HG02852 (cell line): ENCODE measurements around the gene DNPH1.

ENCODE experiments used
- ATAC-seq: cut with Tn5 transposase; IDR thresholded peaks from one replicate; pipeline ENCODE4 v1.9.1; 2021; ENCODE audit warnings: mild to moderate bottlenecking, moderate library complexity; ENCODE audit not compliant: unreplicated experiment

DNPH1 gene, protein sequence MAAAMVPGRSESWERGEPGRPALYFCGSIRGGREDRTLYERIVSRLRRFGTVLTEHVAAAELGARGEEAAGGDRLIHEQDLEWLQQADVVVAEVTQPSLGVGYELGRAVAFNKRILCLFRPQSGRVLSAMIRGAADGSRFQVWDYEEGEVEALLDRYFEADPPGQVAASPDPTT

DNA sequence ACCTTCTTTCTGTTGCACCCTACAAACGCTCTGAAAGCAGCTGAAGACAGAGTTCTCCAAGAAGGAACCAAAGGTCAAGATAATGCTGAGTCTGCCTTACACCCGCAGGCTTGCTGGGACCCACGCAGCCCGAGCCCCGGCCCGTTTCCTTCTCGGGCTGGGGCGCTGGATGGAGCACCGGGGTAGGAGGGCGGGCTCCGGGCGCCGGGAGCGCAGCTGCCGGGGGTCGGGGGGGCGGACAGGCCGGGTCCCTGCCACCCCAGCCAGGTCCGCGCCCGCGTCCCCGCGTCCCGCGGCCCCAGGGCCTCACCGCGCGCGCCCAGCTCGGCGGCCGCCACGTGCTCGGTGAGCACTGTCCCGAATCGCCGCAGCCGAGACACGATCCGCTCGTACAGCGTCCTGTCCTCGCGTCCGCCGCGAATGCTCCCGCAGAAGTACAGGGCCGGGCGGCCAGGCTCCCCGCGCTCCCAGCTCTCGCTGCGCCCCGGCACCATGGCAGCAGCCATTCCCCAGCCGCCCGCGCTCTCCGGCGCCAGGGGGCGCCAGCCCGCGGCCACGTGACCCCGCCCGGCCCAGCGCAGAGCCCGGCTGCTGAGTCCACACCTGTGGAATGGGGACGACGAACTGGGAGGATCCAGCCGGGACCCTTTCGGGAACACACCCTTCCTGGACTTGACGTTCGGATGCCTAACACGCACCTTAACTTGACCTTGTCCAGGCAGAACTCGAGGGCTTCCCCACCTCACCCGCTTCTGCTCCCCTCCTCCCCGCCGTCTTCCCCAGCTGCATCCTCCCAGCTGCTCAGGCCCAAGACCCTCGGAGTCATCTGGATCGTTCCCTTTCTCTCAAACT, at the start of gene DNPH1:
DNPH1 (minus strand) TSS at position 531 of the 852 bp plus-strand sequence; CDS start at position 506, 25 bp downstream.
- peak; percentile 75 for ATAC-seq

DNA sequence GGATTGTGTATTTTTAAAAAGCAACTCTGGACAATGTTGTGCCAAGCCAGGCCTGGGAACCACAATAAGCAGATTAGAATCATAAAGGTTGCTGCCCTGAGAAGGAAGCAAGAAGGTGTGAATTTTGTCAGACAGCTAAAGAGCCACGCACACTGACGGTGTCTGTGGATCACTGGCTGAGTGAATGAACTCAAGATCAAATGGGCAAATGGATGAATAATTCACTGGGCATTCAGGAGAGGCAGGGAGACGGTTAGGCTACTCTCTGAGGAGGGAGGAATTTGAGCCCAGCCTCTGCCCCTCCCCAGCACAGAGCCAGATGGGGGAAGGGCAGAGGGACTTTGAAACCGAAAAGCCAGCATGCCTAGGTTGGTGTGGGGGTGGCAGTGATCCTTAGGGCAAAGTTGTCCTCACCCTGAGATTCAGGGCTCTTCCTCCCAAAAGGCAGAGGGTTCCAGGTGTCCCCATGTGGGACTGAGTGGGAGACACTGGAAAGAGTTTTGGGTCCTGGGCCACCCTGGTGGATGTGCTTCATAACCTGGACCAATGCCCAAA, 49.3 kb upstream of the DNPH1 start:
- ATAC-seq, result no peak

DNA sequence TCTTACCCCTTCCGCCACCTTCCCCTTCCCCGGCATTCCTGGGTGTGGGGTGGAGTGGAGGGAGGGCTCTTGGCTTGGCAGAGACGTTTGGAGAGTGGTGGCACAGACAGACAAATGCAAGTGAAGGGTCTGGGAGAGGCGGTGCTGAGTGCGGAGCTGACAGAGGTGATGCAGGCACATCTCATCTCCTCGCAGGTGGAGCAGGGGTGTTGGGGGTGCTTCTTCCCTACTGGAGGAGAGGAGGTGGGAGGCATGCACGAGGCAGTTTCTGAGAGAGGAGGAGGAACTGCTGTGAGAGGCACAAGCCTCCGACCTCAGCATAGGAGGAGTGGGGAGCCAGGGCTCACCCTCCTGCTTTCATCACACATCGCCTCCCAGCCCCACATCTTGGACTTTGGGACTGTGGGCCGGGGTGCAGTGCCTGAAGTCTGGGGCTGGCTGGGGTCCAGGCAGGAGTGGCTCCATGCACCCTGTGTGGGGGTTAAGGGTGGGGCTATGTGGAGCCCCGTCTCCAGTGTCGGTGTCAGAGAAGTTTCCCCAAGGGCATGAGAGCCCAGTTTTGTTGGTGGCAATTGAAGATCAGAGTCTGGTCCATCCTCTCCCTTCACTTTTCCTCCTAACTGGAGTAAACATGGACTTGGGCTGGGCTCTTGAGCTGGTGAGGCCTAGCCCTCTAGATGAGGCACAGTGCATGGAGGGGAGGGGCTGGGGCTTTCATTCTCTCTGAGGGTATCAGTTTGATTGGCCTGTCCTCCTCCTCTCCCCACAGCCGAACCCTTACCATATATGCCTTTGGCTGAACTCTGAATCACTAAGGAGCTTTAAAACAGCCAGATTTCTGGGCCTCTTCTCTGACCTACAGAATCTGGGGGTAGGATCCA, 48.6 kb upstream of the DNPH1 start:
- no peak for ATAC-seq

DNA sequence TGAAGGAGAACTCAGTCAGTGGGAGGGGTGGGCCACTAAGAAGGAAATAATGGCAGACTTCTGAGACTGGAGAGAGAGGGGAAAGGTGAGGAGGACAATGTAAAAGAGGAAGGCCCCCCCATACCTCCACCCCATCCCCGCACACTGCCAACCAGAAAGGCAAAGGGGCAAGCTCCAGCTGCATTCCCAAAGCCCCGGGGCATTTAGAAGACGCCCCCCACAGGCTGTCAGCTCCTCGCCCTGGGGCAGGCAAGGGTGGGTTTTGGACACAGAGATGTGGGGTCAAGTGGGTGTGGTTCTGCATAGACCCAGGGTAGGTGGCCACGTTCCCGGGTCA, 48.0 kb upstream of the DNPH1 start:
- no peak for ATAC-seq

DNA sequence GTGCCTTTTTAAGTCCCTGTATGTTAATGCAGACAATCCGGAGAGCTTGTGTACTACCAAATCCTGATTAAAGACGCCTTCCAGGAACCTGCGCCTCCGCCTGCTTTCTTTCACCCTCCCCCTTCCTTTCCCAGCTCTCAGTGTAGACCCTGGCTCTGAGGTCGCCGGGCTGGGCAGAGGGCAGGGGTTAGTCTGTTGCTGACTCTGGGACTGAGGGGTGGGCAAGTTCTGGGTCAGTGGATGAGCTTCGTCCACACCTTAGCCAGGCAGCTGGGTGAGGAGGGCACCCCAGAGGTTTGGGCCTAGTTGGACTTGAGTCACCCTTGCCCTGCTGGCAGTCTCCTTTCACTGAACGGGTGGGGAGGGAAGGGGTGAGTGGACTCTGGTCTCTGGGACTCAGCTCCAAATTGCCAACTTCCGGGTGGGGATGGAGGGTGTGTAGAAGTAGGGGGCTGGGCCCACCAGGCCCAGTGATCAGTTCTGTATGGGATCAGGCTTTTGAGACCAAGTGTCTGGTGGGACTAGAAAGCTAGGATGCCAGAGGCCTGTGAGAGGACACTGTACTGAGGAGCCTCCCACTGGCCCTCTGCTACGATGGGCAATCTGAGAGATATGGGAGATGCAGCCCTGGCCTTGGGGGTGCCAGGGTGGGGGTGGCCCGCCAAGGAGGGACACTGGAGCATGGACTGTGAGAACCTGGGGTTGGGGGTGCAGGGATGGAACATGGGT, 47.5 kb upstream of the DNPH1 start:
- no peak for ATAC-seq

DNA sequence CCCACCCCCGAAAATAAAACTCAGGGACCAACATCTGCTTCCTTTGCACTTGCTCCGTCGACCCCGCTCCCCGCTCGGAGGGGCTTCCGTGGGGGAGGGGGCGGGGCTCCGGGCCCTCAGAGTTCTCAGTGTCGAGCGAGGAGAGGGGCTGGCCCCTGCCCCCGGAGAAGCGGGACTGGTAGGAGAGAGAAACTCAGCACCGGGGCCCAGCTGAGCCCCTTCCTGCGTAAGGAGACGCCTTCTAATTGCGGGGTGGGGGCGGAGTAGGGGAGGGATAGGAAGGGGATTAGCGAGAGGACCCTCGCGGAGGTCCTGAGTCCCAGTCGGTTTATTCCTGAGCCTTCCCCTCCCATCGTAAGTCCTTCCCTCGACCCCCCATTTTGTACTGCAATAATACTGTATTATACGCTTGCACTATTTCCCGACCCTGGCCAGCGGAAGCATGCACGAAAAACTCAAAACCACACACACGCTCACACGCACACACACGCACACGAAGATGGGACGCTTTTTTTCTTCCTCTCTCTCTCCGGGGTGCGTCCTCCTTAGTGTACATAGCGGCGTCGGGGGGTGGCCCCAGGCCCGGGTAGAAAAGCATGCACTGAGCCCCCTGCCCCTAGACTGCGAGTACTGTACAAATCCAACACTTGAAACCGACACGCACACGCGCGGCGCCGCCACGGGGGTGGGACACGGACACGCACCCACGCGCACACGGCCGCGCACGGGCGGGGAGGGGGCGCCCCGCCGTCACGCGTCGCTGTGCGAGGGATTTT, 46.7 kb upstream of the DNPH1 start:
- no peak for ATAC-seq

DNA sequence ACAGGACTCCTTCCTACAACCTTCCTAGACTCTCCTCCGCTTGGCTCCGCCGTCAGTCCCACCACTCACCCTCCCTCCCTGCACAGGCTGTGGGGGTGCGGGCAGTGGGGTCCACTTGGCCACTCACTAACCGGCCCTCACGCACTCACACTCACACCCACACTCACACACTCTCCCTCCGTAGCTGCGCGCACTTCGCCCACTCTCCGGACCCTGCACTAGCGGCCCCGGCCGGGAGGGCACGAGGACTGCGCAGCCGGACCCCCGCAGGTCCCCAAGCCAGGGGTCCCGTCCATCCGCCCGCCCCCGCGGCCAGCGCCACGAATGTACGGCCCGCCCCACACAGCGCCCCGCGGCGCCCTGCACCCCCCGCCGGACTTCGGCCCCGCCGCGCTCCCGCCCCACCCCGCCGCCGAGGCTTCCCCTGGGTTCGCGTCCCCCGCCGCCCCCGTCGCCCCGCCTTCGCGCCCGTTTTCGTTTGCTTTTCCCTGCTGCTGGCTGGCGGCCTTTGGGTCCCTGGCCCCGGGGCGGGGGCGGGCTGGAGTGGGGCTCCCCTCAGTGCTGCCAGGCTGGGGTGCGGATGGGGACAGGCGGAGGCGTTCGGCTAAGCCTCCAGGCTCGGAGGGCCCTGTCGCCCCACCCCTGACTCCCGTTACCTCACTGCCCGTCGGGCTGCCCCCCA, 45.8 kb upstream of the DNPH1 start:
- ATAC-seq, result no peak

DNA sequence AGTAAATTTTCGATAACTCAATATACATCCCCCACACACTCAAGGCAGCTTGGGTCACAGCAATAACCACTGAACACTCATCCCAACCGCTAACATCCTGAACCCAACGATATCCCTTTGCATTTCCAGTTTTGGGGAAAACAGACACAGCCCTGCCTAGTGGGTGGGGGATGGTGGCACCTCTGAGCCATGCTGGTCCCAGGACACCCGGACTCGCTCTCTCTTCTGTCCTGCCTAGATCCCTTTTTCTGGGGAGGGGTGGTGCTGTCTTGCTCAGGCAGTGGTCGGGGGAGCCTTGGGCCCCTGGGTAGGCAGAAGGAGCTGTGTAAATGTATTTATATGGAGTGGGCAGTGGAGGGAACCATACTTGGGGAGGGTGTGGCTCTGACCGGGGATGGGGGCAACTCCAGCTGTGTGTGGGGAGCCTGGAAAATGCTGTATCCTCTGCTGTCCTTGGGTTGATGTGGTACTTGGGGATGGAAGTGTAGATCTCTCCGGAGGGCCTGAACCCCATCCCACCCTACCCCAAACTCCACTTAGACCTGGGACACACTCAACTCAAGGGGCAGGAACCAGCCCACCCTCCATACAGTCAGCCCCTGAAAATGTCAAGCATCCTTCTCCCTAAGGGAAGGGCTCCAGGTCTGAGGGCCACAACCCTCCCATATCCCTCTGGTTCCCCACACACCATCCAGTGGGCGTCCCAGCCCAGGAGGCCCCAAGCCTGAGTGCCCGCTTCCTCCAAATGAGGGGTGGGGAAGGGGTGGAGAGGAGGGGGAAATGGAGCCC, 45.0 kb upstream of the DNPH1 start:
- no peak for ATAC-seq

DNA sequence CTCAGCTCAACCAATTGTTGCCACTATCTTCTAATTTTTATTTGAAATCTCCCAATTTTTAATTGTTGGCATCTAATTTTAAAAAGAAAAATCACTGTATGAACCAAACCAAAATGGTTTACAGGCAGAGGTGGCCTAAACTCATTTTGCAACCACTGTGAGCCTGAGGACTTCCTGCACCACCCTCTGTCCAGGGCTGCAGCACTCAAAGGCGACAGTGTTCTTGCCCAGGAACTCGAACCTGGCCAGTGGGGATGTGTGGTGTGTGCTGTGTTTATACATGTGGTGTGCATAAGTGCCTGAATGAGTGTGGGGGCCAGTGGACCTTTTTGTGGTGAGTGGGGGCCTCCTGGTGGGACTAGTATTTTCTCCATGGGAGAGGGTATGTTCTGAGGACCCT, 44.4 kb upstream of the DNPH1 start:
- no peak for ATAC-seq

DNA sequence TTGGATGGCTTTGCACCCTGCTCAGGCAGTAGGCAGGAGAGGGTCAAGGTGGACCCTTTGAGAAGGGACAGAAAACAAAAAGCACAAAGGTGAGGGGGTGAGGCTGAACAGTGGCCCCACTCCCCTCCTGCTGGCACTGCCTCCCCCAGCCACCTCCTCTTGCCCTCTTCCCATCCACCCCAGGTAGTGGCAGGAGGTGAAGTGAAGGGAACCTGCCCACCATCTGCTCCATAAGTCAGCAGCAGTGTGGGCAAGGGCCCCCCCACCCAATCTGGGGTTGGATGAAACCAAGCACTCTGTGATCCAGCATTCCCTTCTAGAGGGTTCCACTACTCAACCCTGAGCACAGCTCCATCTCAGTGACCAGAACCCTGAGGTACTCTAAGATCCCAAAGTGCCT, 42.7 kb upstream of the DNPH1 start:
- no peak for ATAC-seq

DNA sequence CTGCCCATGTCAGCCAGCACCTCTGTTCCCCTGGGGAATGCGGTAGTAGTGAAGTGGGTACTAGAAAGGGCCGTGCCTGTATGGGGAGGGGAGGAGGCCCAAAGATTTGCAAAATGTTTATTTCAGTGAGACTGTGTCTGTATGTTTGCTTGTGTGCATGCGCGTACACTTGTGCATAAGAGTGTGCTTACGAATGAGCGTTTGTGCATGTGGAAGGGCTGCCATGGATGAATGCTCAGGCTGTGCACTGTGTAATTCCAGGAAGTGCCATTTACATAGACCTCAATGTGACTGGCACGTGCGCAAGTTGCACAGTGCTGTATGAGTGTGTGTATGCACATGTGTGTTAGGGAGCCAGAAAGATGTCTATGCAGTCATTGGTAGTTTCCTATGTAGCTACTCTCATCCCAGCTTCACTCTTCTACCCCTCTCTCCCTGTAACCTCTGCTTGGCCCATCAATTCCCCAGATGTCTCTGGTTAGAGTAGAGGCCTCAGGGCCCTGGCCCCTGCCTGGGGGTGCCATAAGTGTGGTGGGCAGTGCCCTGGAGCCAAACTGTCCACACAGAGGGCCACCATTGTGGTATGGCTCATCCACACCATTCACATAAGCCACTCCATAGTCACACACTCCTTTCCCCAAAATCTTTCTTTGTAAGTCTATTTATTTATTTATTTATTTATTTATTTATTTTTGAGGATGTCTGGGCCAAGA, 42.0 kb upstream of the DNPH1 start:
- ATAC-seq, result no peak

DNA sequence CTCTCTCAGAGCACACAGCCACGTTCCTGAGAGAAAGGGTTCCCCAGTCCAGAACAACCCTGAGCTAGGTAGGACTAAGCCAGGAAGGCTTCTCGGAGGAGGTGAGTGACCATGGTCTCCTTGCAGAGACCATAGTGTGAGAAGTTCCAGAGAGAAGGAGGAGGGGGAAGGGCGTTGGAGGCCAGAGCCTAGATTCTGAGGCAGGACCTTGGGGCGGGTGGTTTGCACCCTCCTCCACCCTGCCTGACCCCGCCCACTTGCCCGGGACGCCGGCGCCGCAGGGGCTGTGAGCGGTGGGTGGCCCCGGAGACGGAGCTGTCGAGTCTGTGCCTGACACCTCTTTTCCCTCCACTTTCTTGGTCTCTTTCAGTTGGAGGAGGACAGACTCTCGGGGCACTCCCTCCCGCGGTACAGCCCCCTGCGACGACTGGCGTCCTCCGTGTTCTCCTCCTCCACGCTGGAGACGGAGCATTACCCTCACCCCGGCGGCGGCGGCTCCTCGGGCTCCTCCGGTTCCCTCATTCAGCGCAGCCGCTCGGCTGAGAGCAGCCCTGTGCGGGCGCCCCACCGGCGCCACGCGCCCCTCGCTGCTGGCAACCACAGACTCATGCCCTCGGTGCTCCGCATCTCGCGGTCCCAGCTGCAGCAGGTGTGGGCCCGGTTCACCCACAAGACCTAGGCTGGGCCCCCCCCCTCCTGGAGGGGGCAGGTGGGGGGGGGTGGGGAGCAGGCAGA, 40.2 kb upstream of the DNPH1 start:
- no peak for ATAC-seq

DNA sequence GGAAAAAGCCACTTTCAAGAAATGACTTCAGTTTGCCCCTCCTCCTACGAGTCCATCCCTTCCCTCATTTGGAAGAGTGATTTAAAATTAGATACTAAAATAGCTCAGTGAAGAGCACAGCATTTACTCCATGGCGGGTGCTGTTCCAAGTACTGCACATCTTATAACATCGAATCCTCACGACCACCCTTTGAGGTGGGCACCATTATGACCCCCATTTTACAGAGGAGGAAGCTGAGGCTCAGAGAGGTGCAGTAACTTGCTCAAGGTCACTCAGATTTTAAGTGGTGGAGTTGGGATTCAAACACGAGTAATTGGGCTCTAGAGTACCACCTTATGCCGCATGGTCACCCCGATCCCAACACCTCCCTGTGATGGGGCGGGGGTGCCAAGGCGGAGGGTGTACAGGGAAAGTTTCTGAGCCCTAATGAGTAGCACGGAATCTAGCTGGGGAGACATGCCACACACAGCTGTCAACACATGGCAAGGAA, 39.5 kb upstream of the DNPH1 start:
- ATAC-seq, result no peak

DNA sequence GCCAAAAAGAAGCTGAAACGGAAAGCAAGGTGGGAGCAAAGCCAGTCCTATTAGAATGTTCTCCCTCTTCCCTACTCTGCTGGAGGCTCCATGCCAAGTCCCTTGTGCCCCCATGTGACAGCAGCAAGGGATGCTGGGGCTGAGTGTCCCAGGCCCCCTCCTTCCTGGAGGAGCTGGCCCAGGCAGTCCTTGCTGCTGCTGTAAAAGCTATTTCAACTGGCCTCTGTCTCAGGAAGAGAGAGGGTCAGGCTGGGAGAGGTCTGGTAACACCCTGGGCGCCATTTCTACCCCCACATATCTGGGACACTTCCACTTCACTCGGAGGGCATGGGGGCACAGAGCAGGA, 39.0 kb upstream of the DNPH1 start:
- ATAC-seq, result no peak

DNA sequence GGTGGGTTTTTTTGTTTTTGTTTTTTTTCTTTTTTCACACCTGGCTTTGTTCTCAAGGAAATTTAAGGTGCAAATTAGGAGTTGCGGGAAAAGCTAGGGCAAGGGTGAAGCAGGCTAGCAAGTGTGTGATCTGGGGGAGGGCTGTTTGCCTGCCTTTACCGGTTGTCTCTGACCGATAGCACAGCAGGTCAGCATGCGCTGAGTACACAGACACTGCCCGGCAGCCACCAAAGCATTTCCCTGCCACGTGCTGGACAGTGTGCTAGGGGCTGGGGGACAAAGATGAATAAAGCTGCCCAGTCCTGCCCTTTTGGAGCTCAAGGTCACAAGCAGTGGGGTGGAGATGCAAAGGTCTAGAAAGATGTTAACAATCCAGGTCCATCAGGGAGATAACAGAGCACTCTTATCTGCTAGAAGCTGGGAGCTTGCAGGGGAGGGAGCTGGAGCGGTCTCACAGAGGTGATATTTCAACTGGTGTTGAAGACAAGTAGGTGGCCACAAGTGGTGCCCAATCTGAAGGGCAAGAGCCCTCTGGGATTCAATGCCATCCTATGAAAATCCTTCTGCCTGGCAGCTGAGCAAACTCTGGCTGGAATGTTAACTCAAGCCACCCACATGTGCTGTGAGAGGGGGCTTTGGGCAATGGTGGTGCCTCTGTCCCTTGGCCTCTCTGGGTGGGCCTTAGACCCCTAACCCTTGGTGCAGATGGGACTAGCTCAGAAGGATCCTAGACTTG, 38.5 kb upstream of the DNPH1 start:
- ATAC-seq, result no peak

DNA sequence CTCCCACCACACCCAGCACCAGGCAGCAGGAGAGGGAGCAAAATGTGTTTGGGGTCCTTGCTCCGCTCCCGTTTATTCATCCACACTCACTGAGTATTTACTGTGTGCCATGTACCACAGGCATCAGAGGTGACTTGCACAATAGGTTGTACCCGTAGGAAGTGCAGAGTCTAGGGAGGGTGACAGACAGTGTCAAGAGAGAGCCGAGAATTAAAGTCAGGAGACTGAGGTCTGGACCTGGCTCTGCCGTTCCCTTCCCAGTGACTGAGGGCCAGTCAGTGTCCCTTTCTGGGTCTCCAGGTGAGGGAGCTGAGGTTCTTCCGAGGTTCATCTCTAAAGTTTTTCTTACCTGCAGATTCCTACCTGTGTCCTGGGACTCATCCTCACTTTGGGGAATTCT, 36.3 kb upstream of the DNPH1 start:
- no peak for ATAC-seq
